Activated CD4-positive, CD25-positive, alpha-beta regulatory T cell treated with anti-CD3 and anti-CD28 coated beads, Interleukin-2, amount 50 U/mL, for 16 hours (primary cell): ENCODE measurements around the gene ASB5.
"Not testable (repeated sequence)": the region's sequence is repeated elsewhere in the genome, so short reads cannot be mapped to it uniquely, and the experiment has no call there.

ENCODE experiments used
- DNase-seq: peaks from one replicate; pipeline ENCODE4 v3.0.0-alpha.2; 2020; ENCODE audit warnings: low read depth, low spot score

The ASB5 gene, protein sequence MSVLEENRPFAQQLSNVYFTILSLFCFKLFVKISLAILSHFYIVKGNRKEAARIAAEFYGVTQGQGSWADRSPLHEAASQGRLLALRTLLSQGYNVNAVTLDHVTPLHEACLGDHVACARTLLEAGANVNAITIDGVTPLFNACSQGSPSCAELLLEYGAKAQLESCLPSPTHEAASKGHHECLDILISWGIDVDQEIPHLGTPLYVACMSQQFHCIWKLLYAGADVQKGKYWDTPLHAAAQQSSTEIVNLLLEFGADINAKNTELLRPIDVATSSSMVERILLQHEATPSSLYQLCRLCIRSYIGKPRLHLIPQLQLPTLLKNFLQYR

DNA sequence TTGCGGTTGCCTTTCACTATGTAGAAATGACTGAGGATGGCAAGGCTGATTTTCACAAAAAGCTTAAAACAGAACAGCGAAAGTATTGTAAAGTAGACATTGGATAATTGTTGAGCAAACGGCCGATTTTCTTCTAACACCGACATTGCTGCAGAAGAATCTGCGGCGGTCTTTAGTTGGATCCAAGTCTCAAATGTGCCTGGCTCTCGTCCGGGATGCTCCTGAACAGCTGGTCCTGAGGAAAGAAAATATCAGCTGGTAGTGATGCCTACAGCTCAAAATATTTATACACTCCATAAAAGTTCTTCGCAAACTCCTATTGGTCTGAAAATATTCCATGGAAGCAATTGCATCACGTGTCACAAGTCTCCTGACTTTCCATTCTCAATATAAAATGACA is at the start of gene ASB5:
Gene ASB5 (minus strand): TSS at position 260 of the 400 bp plus-strand sequence. CDS start 114 bp downstream, at position 146.
- no peak for DNase-seq

DNA sequence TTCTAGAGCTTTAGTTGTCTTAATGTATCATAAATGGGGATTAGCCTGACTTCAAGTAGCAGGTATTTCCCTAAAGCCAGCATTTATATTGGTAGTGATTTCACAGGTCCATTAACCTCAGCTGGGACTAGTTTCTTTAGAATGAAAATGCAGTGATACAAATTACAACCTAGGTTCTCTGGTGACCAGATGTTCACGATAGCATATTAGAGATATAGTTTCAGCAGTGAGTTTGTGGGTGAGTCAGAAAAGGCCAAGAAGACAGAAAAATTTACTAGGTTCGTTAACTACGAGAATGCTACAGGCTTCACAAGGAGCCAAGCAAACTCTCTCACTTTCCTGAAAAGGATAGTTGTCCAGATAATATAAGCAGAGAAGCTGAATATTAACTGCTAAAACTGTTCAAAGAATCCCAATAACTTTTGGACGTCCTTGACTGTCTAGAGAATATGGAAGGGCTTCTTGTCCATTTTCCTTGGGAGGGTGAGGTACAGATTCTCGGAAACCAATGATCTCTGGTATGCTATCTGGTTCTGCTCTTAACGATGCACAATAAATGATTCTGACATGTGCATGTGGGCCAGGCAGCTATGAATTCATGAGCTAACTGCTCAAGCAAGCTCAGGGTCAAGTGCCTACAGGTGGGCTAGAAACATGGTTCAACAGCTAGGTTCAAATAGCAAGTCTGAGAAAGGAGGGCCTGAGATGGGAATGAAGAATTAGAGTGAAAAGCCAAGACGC is 44.7 kb upstream of the ASB5 start:
- no peak for DNase-seq

DNA sequence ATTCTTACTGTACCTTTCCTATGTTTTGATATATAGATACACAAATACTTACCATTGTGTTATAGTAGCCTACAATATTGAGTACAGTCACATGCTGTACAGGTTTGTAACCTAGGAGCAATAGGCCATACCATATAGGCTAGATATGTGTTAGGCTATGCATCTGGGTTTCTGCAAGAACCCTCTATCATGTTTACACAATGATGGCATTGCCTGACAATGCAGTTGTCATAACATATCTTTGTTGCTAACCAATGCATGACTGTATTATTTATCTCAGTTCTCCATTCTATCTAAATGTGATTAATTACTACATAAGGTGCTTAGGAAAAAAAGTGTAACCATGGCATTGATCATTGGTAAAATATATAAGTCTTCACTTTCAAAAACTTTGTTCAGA is 40.8 kb upstream of the ASB5 start:
- no peak for DNase-seq

DNA sequence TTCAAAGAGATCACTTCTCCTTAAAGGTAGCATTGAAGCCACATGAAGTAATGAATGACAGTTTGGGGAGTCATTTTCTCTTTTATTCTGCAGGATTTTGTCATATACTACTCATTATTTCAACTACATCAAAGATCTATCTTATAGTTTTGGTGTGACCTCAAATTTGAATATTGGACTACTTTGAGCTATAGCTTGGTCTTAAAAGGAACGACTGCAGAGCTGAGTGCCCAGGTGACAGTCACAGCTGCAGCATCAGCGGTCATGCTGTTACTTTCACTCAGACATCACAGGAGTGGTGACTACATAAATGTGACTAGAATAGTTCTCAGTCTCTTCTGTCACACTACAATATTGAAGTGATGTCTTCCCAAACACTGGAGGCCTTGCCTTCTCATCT is 40.0 kb upstream of the ASB5 start:
- no peak for DNase-seq

DNA sequence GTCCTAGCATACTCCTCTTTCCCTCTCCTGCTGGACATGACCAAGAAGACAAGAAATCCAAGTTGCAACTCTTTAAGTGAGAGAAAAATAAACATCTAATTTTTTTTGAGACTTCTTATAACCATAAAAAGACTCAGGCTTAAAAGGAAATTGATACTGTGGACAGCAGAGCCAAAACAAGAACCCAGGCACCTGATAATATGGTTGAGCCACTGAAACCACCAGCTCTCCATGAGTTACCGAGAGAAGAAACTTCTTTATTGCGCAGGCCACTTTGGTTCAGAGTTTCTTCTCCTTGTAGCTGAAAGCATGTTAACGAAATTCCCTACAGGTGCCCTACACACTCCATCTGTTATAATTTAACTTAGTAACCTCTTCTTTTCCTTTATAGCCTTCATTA is 39.4 kb upstream of the ASB5 start:
- DNase-seq: no peak

DNA sequence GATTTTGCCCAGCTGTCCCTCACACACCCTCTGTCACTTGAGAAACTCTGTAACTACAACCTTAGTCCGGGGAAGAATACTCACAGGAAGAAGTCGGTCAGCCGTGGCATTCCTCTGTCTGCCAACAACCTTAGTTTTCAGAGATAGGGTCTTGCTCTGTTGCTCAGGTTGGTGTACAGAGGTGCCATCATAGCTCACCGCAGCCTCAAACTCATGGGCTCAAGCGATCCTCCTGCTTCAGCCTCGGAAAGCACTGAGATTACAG is 38.6 kb upstream of the ASB5 start:
- no peak for DNase-seq

DNA sequence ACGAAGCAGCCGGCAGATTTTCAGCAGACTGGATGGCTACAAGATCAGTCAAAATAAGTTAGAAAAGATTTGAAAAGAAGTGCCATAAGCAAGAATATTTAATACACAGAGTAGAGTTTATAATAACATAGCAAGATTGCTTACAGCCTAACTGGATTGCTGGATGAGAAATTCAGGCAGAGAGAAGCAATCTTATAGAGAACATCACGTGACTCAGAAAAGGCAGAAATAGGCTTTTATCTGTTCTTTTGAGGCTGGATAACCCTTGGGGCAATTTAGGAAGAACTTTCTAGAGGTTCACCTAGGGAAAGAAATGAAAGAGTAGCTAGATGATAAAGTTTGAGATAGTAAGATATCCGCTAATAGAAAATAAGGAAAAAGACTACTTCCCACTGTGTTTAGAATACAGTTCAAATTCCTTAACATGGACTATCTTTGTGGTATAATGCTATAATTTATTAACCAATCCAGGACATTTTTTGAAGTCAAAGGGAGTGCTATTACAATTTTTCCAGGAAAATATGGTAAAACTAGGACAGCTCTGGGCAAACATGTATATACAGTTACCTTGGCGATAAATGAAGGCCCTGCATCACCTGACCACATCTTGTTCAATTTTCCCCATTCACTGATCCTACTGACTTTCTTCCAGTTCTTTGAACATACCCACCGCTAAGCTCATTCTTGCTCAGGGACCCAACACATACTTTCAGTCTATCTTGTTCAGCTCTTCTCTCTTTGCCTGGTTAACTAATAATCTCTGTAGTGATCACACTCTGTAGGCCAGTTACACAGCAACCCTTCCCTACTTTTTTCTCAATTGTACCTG is 38.0 kb upstream of the ASB5 start:
- DNase-seq: no peak

DNA sequence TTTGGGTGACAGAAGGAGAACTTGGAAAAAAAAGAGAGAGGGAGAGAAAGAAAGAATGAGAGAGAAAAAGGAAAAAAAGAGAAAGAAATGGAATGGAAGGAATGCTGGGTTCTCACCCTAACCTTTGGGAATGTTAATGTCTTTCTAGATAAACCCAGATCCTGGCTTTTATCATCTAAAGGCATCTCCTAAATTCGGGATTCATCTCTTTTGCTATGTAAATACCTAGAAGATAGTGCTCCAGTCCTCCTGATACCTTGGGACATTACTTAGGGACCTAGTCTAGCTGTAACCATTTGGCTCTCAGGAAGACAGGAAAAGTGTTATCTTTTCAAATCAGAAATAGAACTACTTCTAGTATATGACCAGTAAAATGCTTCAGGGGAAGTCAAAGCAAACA is 34.9 kb upstream of the ASB5 start:
- DNase-seq: no peak

DNA sequence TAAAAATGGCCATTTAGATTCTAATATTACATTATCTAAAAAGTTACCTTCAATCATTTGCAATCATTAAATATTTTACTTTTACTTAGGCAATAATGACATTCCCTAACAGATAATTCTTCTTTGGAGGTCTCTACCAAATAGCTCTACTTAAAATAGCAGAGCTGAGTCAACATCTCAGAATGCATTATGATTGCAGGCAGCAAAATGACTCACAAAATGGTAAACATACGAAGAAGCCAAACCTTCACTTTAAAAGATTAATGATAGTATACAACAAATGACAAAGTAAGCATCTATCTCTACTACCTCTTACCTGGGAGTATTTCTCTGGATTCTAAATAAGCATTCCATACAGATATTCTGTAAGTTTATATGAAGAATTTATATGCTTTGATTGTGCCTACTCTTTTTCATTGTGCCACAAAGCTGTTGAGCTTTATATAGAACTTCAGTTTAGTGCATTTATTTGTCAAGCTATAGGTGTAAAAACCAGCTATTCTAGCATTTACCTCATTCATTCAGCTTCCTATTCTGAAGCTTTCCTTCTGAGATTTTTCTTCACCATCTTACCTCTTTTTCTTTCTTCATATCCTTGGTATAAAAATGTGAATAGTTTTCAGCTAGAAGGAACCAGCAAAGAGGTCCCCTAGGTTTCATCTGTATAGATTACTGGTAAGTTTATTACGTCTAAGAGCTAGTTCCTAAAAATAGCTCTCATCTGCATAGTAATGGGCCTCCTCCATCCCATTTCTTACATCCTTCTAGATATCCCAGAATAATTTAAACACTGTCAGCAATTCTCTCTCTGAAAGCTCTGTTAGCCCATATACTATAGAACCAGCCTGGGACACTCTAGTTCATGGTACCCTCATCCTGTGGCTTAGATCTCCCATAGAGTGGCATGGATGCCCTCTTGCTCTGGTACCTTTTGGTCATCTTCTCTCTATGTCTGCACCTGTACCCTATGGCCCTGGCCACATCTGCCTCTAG is 33.6 kb upstream of the ASB5 start:
- DNase-seq: no peak

DNA sequence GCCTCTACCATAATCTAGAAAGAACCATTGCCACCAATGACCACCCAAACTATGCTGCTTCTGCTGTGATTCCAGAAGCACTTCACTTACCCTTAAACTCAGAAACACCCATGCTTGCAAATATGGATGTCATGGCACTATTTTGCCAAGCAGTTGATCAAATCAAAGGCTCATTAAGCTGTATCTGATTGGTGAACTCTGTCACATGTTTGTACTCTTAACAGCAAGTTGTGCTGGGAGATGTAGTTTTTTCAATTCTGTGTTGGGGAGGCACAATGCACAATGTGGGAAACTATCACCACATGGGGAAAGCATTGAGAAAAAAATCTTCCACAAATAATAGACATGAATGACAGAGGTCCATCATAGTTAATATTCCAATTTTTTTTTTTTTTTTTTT is 31.5 kb upstream of the ASB5 start:
- DNase-seq: no peak

DNA sequence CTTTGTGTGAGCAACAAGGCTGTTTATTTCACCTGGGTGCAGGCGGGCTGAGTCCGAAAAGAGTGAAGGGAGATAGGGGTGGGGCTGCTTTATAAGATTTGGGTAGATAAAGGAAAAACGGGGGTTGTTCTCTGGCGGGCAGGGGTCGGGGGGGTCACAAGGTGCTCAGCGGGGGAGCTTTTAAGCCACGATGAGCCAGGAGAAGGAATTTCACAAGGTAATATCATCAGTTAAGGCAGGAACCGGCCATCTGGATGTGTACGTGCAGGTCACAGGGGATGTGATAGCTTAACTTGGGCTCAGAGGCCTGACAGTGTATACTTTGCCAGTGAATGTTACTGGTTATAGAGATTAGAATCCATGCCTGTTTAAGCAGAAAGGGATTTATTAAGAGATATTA is 31.0 kb upstream of the ASB5 start:
- no peak for DNase-seq

DNA sequence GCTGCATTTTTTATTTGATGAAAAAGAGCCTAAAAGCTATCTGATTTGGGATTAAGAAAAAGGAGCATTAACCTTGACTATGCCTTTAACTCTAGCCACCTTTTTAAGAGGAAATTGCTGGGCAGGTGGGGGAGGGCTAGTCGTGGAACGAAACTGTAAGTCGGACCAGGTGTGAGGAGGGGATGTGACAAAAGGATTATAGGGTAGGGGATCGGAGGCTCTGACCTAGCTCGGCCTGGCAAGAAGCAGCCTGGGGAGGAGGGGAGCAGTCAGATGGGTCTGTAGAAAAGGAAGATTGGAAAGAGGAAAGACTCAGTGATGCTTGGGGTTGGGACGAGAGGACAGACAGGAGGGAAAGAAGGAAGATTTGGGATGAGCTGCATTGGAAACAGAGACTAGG is 29.6 kb upstream of the ASB5 start:
- no peak for DNase-seq

DNA sequence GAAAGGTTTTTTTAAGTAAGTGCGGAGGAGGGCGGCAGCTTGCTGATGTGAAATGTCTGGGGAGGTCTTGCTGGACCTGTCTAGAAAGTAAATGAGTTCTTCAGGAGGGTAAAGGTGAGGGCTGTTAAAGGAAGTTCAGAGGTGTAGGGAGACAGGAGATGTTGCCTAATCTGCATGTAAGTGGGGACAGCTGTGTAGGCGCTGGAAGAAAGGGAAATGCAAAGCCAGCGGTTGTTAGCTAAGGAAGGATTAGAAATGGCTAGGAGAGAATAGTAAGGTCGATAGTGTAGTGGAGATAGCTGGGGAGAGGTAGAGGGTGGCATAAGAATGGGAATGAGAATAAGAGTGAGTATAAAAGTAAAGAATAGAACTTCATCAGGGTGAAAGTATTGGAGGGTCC is 26.9 kb upstream of the ASB5 start:
- DNase-seq: not testable (repeated sequence)

DNA sequence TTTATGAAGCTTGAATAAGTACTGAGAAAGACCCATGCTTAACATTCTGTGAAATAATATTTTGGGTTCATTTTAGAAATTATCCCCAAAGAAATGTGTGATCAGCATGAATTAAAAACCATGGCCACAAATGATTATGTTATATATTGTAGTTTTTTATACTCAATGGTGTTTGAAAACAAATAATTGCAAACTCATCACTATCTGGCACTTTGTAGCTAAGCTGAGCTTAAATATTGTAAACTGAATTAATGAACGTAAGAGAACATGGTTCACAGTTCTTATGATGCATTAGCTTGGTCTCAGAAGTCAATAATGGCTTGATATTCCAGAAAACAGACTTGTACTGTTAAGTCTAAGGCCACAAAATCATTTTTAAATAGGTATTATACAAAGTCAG is 24.6 kb upstream of the ASB5 start:
- no peak for DNase-seq

DNA sequence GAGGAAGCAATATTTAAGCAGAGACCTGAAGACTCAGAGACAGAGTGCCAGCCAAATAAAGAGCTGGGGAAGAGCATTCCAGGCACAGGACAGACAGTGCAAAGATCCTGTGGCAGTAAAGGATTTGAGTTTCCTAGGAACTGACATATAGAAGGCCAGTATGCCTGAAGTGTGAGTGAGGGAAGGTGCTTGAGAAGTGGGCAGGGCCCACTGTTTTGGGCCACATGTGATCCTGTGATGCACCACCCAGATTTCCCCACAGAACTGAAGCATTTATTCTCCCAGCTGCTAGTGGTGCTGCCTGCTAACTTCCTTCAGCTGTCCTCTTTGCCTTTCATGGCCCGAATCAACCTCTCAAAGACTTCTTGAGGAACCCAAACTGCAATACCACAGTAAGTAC is 23.9 kb upstream of the ASB5 start:
- DNase-seq: no peak

DNA sequence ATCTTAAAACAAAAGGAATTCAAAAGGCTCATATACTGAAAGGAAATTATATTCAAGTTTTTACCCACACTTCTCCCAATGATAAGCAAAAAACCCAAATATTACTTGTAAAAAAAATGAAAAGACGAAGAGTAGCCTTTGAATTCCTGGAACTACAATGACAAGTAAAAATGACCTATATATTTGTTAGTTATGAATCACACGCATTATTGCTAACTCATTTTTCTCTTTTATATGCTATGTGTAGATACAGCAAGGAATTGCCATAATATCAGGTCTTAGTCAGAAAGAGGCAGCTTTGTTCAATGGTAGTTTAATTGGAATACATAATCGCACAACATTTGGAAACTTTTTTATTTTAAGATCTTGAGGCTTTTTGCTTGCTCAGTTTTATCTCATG is 22.7 kb upstream of the ASB5 start:
- DNase-seq: no peak

DNA sequence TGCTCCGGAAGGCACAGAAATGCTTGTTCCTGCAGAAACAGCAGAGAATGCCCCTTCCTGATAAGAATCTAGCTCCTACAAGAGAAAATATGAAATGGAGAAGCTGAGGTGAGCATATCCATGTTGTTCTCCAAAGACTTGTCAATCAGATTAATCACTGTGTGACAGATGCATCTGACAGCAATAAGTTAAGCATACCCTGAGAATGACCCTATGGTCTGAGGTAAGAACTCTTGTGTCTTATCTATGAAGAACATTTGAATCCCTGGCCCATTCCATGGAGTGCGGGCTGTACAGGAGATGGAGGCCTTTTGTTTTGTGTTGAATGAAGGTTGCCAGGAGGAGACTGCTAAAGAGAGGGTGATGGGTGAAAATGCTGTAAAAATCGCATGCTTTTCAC is 21.5 kb upstream of the ASB5 start:
- DNase-seq: no peak

DNA sequence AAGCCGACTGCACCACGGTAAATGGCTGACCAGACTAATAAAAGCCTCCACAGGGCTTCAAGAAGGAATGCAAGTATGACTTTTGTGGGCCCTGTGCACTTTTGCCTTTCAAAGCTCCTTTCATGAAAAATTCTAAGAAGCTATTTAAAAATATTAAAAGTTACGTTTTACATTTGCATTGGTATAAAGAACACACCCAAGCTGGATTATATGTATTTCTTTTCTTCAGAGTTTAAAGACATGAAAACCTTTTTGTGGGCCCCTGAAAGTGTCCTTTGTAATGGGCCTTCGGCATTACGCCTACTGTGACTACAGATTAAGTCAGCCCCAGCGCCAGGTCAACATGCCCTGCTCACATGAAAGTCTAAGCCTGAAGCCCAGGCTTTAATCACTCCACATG is 20.5 kb upstream of the ASB5 start:
- DNase-seq: no peak

DNA sequence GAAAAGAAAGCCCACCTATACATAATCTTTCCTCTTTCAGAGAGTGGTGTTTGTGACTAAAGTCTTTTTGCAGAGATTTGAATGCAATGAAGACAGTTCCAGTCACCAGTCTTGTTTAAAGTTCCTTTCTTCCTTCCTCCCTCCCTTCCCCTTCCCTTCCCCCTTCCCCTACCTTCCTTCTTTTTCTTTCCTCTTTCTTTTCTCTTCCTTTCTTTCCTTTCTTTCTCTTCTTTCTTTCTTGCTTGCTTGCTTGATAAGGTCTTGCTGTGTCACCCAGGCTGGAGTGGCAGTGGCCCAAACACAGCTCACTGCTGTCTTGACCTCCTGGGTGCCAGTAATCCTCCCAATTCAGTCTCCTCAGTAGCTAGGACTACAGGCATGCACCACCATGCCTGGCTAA is 19.0 kb upstream of the ASB5 start:
- DNase-seq: no peak

DNA sequence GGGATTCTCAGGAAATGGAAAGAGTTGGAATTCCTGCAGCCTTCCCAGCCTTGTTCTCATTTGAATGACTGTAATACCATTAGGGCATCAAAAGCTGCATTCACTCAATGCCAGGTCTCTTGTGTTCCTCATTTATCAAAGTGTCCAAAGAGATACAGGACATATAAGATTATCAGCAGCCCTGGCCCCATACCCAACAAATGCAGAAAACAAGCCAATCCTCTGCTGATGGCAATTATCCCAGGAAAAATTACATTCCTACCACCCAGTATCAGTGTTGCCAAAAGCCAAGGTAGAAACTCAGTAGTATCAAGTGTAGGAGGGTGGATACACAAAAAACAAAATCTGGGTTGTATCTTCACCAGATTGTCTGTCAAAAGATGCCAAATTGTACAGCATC is 18.5 kb upstream of the ASB5 start:
- DNase-seq: no peak

DNA sequence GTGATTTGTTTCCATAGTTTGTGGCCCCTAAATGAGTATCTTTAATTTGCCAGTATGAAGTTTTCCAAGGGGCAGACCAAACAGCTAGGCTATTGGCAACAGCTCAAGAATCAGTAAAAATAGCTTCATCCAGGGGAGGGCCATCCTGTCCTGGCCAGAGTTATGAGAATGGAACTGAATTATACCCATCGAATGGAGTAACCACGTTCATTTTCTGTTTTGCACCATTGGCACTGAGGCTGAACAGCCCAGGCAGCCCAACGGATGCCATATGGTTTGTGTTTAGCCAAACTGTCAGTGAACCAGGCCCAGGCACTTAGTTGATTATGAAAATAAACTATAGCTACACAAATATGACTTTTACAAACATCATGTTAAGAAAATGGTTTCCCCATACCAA is 17.7 kb upstream of the ASB5 start:
- DNase-seq: no peak

DNA sequence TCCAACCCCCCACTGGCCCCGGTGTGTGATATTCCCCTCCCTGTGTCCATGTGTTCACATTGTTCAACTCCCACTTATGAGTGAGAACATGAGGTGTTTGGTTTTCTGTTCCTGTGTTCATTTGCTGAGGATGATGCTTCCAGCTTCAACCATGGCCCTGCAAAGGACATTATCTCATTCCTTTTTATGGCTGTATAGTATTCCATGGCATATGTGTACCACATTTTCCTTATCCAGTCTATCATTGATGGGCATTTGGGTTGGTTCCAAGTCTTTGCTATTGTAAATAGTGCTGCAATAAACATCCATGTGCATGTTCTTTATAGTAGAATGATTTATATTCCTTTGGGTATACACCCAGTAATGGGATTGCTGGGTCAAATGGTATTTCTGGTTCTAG is 10.5 kb upstream of the ASB5 start:
- not testable (repeated sequence) for DNase-seq
